ENCODE measurements around the gene KCNAB2.
"Not testable (repeated sequence)": the region's sequence is repeated elsewhere in the genome, so short reads cannot be mapped to it uniquely, and the experiment has no call there.

The KCNAB2 gene

GRCh38 chr1:6011946-6012258, 33.8 kb upstream of the KCNAB2 start:
- Histone ChIP-seq H3K27ac (ENCODE audit: low read length) (no peak overlapping the region), H3K9ac (ENCODE audit: low read depth, low read length) (no peak overlapping the region)

DNA sequence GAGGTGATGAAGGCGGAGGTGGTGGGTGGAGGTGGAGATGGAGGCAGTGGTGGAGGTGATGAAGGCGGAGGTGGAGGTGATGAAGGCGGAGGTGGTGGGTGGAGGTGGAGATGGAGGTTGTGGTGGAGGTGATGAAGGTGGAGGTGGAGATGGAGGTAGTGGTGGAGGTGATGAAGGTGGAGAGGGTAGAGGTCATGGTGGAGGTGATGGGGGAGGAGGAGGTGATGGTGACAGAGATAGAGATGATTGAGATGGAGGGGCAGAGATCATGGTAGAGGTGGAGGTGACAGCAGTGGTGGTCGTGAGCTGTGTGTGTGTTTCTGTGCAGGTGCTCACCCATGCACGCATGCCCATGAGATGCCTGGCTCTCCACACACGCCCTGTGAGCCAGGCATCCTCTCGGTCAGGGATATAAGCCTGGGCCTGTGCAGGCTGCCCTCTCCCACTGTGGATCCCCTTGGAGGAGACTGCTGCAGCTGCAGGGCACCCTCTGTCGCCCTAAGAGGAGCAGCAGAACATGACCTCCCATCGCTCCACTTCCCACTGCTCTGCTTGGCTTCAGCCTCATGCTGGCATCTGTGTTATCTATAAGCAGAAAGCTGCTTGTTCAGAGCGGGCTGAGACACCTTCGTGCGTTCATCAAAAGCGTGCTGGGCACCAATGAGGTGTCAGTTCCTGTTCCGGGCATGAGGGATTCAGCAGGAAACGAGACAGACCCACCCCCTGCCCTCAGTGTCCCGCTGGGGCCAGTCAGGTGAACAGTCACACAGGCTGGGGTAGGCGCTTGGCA, 33.0 kb upstream of the KCNAB2 start:
- Histone ChIP-seq H3K27ac (ENCODE audit: low read length) (no peak overlapping the region), H3K4me3 (ENCODE audit: low read length) (no peak overlapping the region), H3K36me3 (ENCODE audit: insufficient read depth, low read depth, low read length) (no peaks in the 10 kb centered on the region), H3K9me3 (ENCODE audit: insufficient read depth, low read depth, low read length) (no peaks in the 10 kb centered on the region), H3K27me3 (ENCODE audit: insufficient read depth, low read length) (no peaks in the 10 kb centered on the region), H3K9ac (ENCODE audit: low read depth, low read length) (no peak overlapping the region), H3K4me1 (ENCODE audit: insufficient read depth, low read length) (no peaks in the 10 kb centered on the region)

More at GRCh38 chr1:6011946-6012258, 33.8 kb upstream of the KCNAB2 start:
- Histone ChIP-seq H3K36me3 (ENCODE audit: insufficient read depth, low read depth, low read length) (no peaks in the 10 kb centered on the region), H3K4me1 (ENCODE audit: insufficient read depth, low read length) (no peaks in the 10 kb centered on the region), H3K9me3 (ENCODE audit: insufficient read depth, low read depth, low read length) (no peaks in the 10 kb centered on the region), H3K4me3 (ENCODE audit: low read length) (no peak overlapping the region), H3K27me3 (ENCODE audit: insufficient read depth, low read length) (no peaks in the 10 kb centered on the region)

- Histone ChIP-seq H3K9ac (ENCODE audit: low read depth, low read length) (no peak overlapping the region), H3K27ac (ENCODE audit: low read length) (no peak overlapping the region), H3K4me3 (ENCODE audit: low read length) (no peak overlapping the region), H3K9me3 (ENCODE audit: insufficient read depth, low read depth, low read length) (no peaks in the 10 kb centered on the region), H3K36me3 (ENCODE audit: insufficient read depth, low read depth, low read length) (no peaks in the 10 kb centered on the region), H3K27me3 (ENCODE audit: insufficient read depth, low read length) (no peaks in the 10 kb centered on the region), H3K4me1 (ENCODE audit: insufficient read depth, low read length) (no peaks in the 10 kb centered on the region)
These were observed 32.2 kb upstream of the KCNAB2 start for GRCh38 chr1:6013491-6013890.

- Histone ChIP-seq H3K9ac (ENCODE audit: low read depth, low read length) (no peak overlapping the region), H3K27me3 (ENCODE audit: insufficient read depth, low read length) (no peaks in the 10 kb centered on the region), H3K4me3 (ENCODE audit: low read length) (no peak overlapping the region), H3K27ac (ENCODE audit: low read length) (no peak overlapping the region), H3K4me1 (ENCODE audit: insufficient read depth, low read length) (no peaks in the 10 kb centered on the region), H3K36me3 (ENCODE audit: insufficient read depth, low read depth, low read length) (no peaks in the 10 kb centered on the region), H3K9me3 (ENCODE audit: insufficient read depth, low read depth, low read length) (no peaks in the 10 kb centered on the region)
These were observed 31.3 kb upstream of the KCNAB2 start for GRCh38 chr1:6014130-6014999.

GRCh38 chr1:6016191-6016865, 29.4 kb upstream of the KCNAB2 start:
- no peaks in the 10 kb centered on the region for H3K9me3 ChIP-seq (ENCODE audit: insufficient read depth, low read depth, low read length)
- H3K27ac ChIP-seq (ENCODE audit: low read length) = no peak overlapping the region
- H3K9ac ChIP-seq (ENCODE audit: low read depth, low read length) = no peak overlapping the region
- no peaks in the 10 kb centered on the region for H3K27me3 ChIP-seq (ENCODE audit: insufficient read depth, low read length)
- no peak overlapping the region for H3K4me3 ChIP-seq (ENCODE audit: low read length)
- H3K4me1 ChIP-seq (ENCODE audit: insufficient read depth, low read length) = no peaks in the 10 kb centered on the region
- no peaks in the 10 kb centered on the region for H3K36me3 ChIP-seq (ENCODE audit: insufficient read depth, low read depth, low read length)

DNA sequence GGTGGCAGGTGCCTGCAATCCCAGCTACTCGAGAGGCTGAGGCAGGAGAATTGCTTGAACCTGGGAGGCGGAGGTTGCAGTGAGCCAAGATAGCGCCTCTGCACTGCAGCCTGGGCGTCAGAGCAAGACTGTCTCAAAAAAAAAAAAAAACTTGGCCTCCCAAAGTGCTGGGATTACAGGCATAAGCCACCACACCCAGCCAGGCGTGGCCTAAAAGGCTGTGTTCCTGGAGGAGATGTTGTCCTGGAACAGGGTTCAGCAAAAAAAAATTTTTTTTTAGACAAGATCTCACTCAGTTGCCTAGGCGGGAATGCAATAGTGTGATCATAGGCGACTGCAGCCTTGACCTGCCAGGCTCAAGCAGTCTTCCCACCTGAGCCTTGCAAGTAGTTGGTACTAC, 28.0 kb upstream of the KCNAB2 start:
- H3K36me3 ChIP-seq (ENCODE audit: insufficient read depth, low read depth, low read length); H3K4me1 ChIP-seq (ENCODE audit: insufficient read depth, low read length); H3K9me3 ChIP-seq (ENCODE audit: insufficient read depth, low read depth, low read length); H3K27me3 ChIP-seq (ENCODE audit: insufficient read depth, low read length); H3K4me3 ChIP-seq (ENCODE audit: low read length); H3K27ac ChIP-seq (ENCODE audit: low read length); H3K9ac ChIP-seq (ENCODE audit: low read depth, low read length): not testable (repeated sequence)

DNA sequence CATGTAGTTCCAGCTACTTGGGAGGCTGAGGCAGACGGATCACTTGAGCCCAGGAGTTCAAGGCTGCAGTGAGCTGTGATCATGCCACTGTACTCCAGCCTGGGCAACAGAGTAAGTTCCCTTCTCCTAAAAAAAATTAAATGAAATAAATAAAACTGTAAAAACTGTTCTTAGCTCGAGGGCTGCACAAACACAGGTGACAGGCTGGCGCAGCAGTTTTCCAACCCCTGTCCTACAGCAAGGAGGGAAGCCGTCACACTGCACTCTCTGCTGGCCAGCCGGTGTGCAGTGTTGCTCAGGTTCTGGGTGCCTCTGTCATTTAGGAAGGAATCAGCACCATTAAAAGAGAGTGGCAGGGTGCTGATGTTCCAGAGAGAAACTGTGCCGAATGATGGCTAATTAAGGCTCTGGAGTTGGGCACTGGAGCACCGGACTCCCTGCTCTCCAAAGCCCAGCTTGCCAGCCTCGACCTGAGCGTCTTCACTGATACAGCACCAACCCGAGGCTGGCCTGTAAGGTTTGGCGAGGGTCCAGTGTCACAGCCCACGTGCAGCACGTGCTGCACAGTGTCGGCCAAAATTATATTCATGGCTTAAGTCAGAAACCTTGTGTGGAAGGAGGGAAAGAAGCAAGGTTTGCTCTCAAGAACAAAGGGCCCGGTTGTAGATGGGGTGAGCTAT, 26.4 kb upstream of the KCNAB2 start:
- no peaks in the 10 kb centered on the region for H3K4me1 ChIP-seq (ENCODE audit: insufficient read depth, low read length)
- no peak overlapping the region for H3K9ac ChIP-seq (ENCODE audit: low read depth, low read length)

DNA sequence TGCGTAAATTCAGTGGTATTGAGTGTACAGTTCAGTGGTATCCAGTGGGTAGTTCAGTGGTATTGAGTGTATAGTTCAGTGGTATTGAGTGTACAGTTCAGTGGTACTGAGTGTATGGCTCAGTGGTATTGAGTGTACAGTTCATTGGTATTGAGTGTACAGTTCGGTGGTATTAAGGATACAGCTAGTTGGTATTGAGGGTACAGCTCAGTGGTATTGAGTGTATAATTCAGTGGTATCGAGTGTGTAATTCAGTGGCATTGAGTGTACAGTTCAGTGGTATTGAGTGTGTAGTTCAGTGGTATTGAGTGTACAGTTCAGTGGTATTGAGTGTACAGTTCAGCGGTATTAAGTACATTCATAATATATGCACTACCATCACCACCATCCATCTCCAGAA, 23.5 kb upstream of the KCNAB2 start:
- peaks cover 6% of the 10 kb centered on the region; the same call in 1 of the 2 replicates for H3K27me3 ChIP-seq (ENCODE audit: insufficient read depth, low read length)
- H3K4me3 ChIP-seq (ENCODE audit: low read length) = no peak overlapping the region
- peaks cover 2% of the 10 kb centered on the region; the same call in 1 of the 2 replicates for H3K4me1 ChIP-seq (ENCODE audit: insufficient read depth, low read length)
- H3K9me3 ChIP-seq (ENCODE audit: insufficient read depth, low read depth, low read length) = no peaks in the 10 kb centered on the region
- H3K27ac ChIP-seq (ENCODE audit: low read length) = no peak overlapping the region
- H3K36me3 ChIP-seq (ENCODE audit: insufficient read depth, low read depth, low read length) = no peaks in the 10 kb centered on the region
- no peak overlapping the region for H3K9ac ChIP-seq (ENCODE audit: low read depth, low read length)

More for the DNA sequence above, 26.4 kb upstream of the KCNAB2 start:
- no peaks in the 10 kb centered on the region for H3K9me3 ChIP-seq (ENCODE audit: insufficient read depth, low read depth, low read length)
- H3K27me3 ChIP-seq (ENCODE audit: insufficient read depth, low read length) = no peaks in the 10 kb centered on the region
- H3K4me3 ChIP-seq (ENCODE audit: low read length) = no peak overlapping the region
- H3K36me3 ChIP-seq (ENCODE audit: insufficient read depth, low read depth, low read length) = no peaks in the 10 kb centered on the region
- H3K27ac ChIP-seq (ENCODE audit: low read length) = no peak overlapping the region

- no peaks in the 10 kb centered on the region for H3K9me3 ChIP-seq (ENCODE audit: insufficient read depth, low read depth, low read length)
- no peak overlapping the region for H3K9ac ChIP-seq (ENCODE audit: low read depth, low read length)
- H3K4me3 ChIP-seq (ENCODE audit: low read length) = no peak overlapping the region
- no peaks in the 10 kb centered on the region for H3K36me3 ChIP-seq (ENCODE audit: insufficient read depth, low read depth, low read length)
- no peak overlapping the region for H3K27ac ChIP-seq (ENCODE audit: low read length)
- peaks cover 6% of the 10 kb centered on the region; the same call in 1 of the 2 replicates for H3K27me3 ChIP-seq (ENCODE audit: insufficient read depth, low read length)
- H3K4me1 ChIP-seq (ENCODE audit: insufficient read depth, low read length) = peaks cover 2% of the 10 kb centered on the region; the same call in 1 of the 2 replicates
These were observed 22.3 kb upstream of the KCNAB2 start for GRCh38 chr1:6023346-6023745.

- no peak overlapping the region for H3K4me3 ChIP-seq (ENCODE audit: low read length)
These were observed 21.3 kb upstream of the KCNAB2 start for GRCh38 chr1:6024376-6024775.

More at GRCh38 chr1:6024376-6024775, 21.3 kb upstream of the KCNAB2 start:
- Histone ChIP-seq H3K27me3 (ENCODE audit: insufficient read depth, low read length) (peaks cover 6% of the 10 kb centered on the region; the same call in 1 of the 2 replicates), H3K9me3 (ENCODE audit: insufficient read depth, low read depth, low read length) (no peaks in the 10 kb centered on the region), H3K4me1 (ENCODE audit: insufficient read depth, low read length) (peaks cover 2% of the 10 kb centered on the region; the same call in 1 of the 2 replicates), H3K27ac (ENCODE audit: low read length) (no peak overlapping the region), H3K36me3 (ENCODE audit: insufficient read depth, low read depth, low read length) (no peaks in the 10 kb centered on the region), H3K9ac (ENCODE audit: low read depth, low read length) (no peak overlapping the region)
